Astrocyte of the spinal cord (primary cell): ENCODE results near the gene GPR141.
"Not testable (repeated sequence)": the region's sequence is repeated elsewhere in the genome, so short reads cannot be mapped to it uniquely, and the experiment has no call there.

ENCODE experiments used
- DNase-seq: peaks from one replicate; pipeline ENCODE4 v3.0.0; 2011; ENCODE audit warnings: low read depth, low spot score
- H3K4me3 ChIP-seq: 2 replicates; pipeline ENCODE4 v1.5.1; 2011; ENCODE audit warnings: low read depth, mild to moderate bottlenecking, low read length, moderate library complexity
- CTCF ChIP-seq: IDR thresholded peaks from 2 replicates; pipeline ENCODE4 v1.5.1; 2012; ENCODE audit warnings: low read depth, mild to moderate bottlenecking, low read length, inconsistent platforms
- in situ Hi-C: cut with HindIII; loops from 2 replicates; pipeline ENCODE4 v1.10.0; 2017; ENCODE audit warnings: low sequenced_read_pairs

Gene GPR141

GRCh38 chr7:37701769-37702168 is 18.2 kb downstream of the GPR141 start:
- no peak for TF ChIP-seq CTCF
- in situ Hi-C loops, result no loop called here

GRCh38 chr7:37703361-37703760 is 19.8 kb downstream of the GPR141 start:
- TF ChIP-seq CTCF, result no peak
- DNase-seq, result no peak
- no peak overlapping the region for H3K4me3 ChIP-seq
- in situ Hi-C loops, result no loop called here

More at GRCh38 chr7:37701769-37702168, 18.2 kb downstream of the GPR141 start:
- no peak overlapping the region for H3K4me3 ChIP-seq
- DNase-seq, result no peak

GRCh38 chr7:37704328-37704833 is 20.8 kb downstream of the GPR141 start:
- DNase-seq, in situ Hi-C loops, H3K4me3 ChIP-seq: not testable (repeated sequence)

- no peak overlapping the region for H3K4me3 ChIP-seq
- in situ Hi-C loops, result no loop called here
- DNase-seq, result no peak
- TF ChIP-seq CTCF, result no peak
Observed at GRCh38 chr7:37705976-37706375, 22.4 kb downstream of the GPR141 start.

- DNase-seq, result no peak
- no peak for TF ChIP-seq CTCF
- in situ Hi-C loops, result no loop called here
- H3K4me3 ChIP-seq, result no peak overlapping the region
Observed at GRCh38 chr7:37706804-37707203, 23.2 kb downstream of the GPR141 start.

- no peak overlapping the region for H3K4me3 ChIP-seq
- DNase-seq, result no peak
- in situ Hi-C loops, result no loop called here
- no peak for TF ChIP-seq CTCF
Observed at GRCh38 chr7:37707754-37708485, 24.4 kb downstream of the GPR141 start.

- TF ChIP-seq CTCF, result no peak
- no peak for DNase-seq
- in situ Hi-C loops, result no loop called here
- no peak overlapping the region for H3K4me3 ChIP-seq
Observed at GRCh38 chr7:37709631-37710509, 26.3 kb downstream of the GPR141 start.
